Hepatocyte (in vitro differentiated cells): ENCODE results near the gene CYB561D2. TPM values are rescaled to one million over a fixed set of nuclear protein-coding genes. Genes with fewer than 3 reads are reported as not detected.

Experiments used
- DNase-seq: peaks from one replicate; pipeline ENCODE4 v3.0.0-alpha.2; 2016; ENCODE audit warnings: low spot score
- H2AFZ ChIP-seq: fragments of 200-600 bp; sonication (generic); 2 replicates; pipeline ENCODE4 v1.6.0; 2016; ENCODE audit warnings: antibody characterized with exemption, mild to moderate bottlenecking
- H3K27ac ChIP-seq: fragments of 200-600 bp; sonication (generic); 2 replicates; pipeline ENCODE4 v1.5.1; 2016; ENCODE audit warnings: mild to moderate bottlenecking
- H3K27me3 ChIP-seq: fragments of 200-600 bp; sonication (generic); 2 replicates; pipeline ENCODE4 v1.6.1; 2016
- H3K36me3 ChIP-seq: fragments of 200-600 bp; sonication (generic); replicated peaks from 2 replicates; pipeline ENCODE4 v1.5.1; 2016; ENCODE audit warnings: low read depth; ENCODE audit not compliant: insufficient read depth
- H3K4me1 ChIP-seq: fragments of 200-600 bp; sonication (generic); 2 replicates; pipeline ENCODE4 v1.5.1; 2016; ENCODE audit warnings: mild to moderate bottlenecking, moderate library complexity; ENCODE audit not compliant: insufficient read depth
- H3K4me2 ChIP-seq: fragments of 200-600 bp; sonication (generic); 2 replicates; pipeline ENCODE4 v1.6.0; 2016
- H3K4me3 ChIP-seq: fragments of 200-600 bp; sonication (generic); 2 replicates; pipeline ENCODE4 v1.5.1; 2016; ENCODE audit warnings: mild to moderate bottlenecking
- H3K79me2 ChIP-seq: fragments of 200-600 bp; sonication (generic); 2 replicates; pipeline ENCODE4 v1.6.0; 2017; ENCODE audit warnings: mild to moderate bottlenecking
- H3K9me2 ChIP-seq: fragments of 200-600 bp; sonication (generic); replicated peaks from 2 replicates; pipeline ENCODE4 v1.6.0; 2017; ENCODE audit warnings: mild to moderate bottlenecking; ENCODE audit not compliant: insufficient read depth
- H3K9me3 ChIP-seq: fragments of 200-600 bp; sonication (generic); 2 replicates; pipeline ENCODE4 v1.5.1; 2016; ENCODE audit warnings: low read depth, mild to moderate bottlenecking
- H4K20me1 ChIP-seq: fragments of 200-600 bp; sonication (generic); 2 replicates; pipeline ENCODE4 v1.6.0; 2016; ENCODE audit warnings: mild to moderate bottlenecking; ENCODE audit not compliant: insufficient read depth, poor library complexity, severe bottlenecking
- CTCF ChIP-seq: fragments of 200-600 bp; sonication (generic); IDR thresholded peaks from 2 replicates; pipeline ENCODE4 v1.5.1; 2016; ENCODE audit warnings: antibody characterized with exemption, mild to moderate bottlenecking; ENCODE audit not compliant: poor library complexity
- EZH2 ChIP-seq: fragments of 200-600 bp; sonication (generic); IDR thresholded peaks from 2 replicates; pipeline ENCODE4 v1.6.1; 2016; ENCODE audit warnings: antibody characterized with exemption, mild to moderate bottlenecking, borderline replicate concordance
- EZH2phosphoT487 ChIP-seq: fragments of 200-600 bp; sonication (generic); IDR thresholded peaks from one replicate; pipeline ENCODE4 v1.6.1; 2018; ENCODE audit warnings: antibody characterized with exemption, mild to moderate bottlenecking, low read depth, moderate library complexity; ENCODE audit not compliant: unreplicated experiment, severe bottlenecking
- WGBS: methylation state at CpG from one replicate; pipeline ENCODE4 v1.1.6; 2016; ENCODE audit warnings: low lambda C conversion rate; ENCODE audit errors: missing lambda C conversion rate; 5-methylcytosine and 5-hydroxymethylcytosine counted together
- polyA plus RNA-seq: library from polyadenylated mRNA; unstranded; fragments of >200 nt; fragmentation: Nextera tagmentation; extraction: Ambion mirVana; gene quantifications from 2 replicates; pipeline ENCODE4 v1.2.1, GENCODE V29; 2016
- total RNA-seq: library from RNA; depleted of rRNA; stranded (reverse); fragments of >200 nt; gene quantifications from 2 replicates; pipeline ENCODE4 v1.2.3, GENCODE V29; 2014

Gene CYB561D2
- total and polyA plus RNA-seq, 2 experiments from 2014 or later = 37.3 to 40.5 TPM

- no peaks in the 10 kb centered on the region for H3K27me3 ChIP-seq
Observed at GRCh38 chr3:50354186-50354764, 3.6 kb downstream of the CYB561D2 start.

GRCh38 chr3:50354850-50355249 is 4.2 kb downstream of the CYB561D2 start:
- 97% methylated on average over 7 of the region's 7 CpGs for WGBS
- peaks cover 57% of the 10 kb centered on the region for H3K79me2 ChIP-seq

More at GRCh38 chr3:50354186-50354764, 3.6 kb downstream of the CYB561D2 start:
- Histone ChIP-seq H3K4me2 (no peak overlapping the region), H3K27ac (no peak overlapping the region), H3K4me1 (peaks cover 44% of the 10 kb centered on the region), H3K79me2 (peaks cover 62% of the 10 kb centered on the region), H3K4me3 (no peak overlapping the region), H3K9me3 (no peaks in the 10 kb centered on the region), H3K9me2 (no peaks in the 10 kb centered on the region), H4K20me1 (peaks cover 38% of the 10 kb centered on the region), H3K36me3 (no peaks in the 10 kb centered on the region), H2AFZ (no peak overlapping the region)
- WGBS = 94% methylated on average over 5 of the region's 5 CpGs
- TF ChIP-seq EZH2phosphoT487 (no peak), CTCF (no peak), EZH2 (no peak)
- no peak for DNase-seq

GRCh38 chr3:50355829-50356552 is 5.3 kb downstream of the CYB561D2 start:
- H3K9me2 ChIP-seq = no peaks in the 10 kb centered on the region
- peak overlapping the region; percentile 99 for H3K4me2 ChIP-seq
- H3K4me1 ChIP-seq = peaks cover 34% of the 10 kb centered on the region
- no peak overlapping the region for H3K4me3 ChIP-seq
- H3K9me3 ChIP-seq = no peaks in the 10 kb centered on the region
- H3K27me3 ChIP-seq = no peaks in the 10 kb centered on the region
- no peak overlapping the region for H2AFZ ChIP-seq
- 82% methylated on average over 5 of the region's 5 CpGs for WGBS
- no peak for DNase-seq
- H3K27ac ChIP-seq = no peak overlapping the region
- H3K79me2 ChIP-seq = peaks cover 52% of the 10 kb centered on the region
- peak; percentile 3 for TF ChIP-seq CTCF
- TF ChIP-seq EZH2 = no peak
- no peak for TF ChIP-seq EZH2phosphoT487
- H3K36me3 ChIP-seq = no peaks in the 10 kb centered on the region
- H4K20me1 ChIP-seq = peaks cover 38% of the 10 kb centered on the region

More at GRCh38 chr3:50354850-50355249, 4.2 kb downstream of the CYB561D2 start:
- DNase-seq = no peak
- H3K36me3 ChIP-seq = no peaks in the 10 kb centered on the region
- H2AFZ ChIP-seq = no peak overlapping the region
- peaks cover 38% of the 10 kb centered on the region for H4K20me1 ChIP-seq
- TF ChIP-seq EZH2phosphoT487 (no peak), EZH2 (no peak), CTCF (no peak)
- H3K9me2 ChIP-seq = no peaks in the 10 kb centered on the region
- no peaks in the 10 kb centered on the region for H3K9me3 ChIP-seq
- H3K4me1 ChIP-seq = peaks cover 39% of the 10 kb centered on the region
- no peak overlapping the region for H3K4me3 ChIP-seq
- no peak overlapping the region for H3K4me2 ChIP-seq
- H3K27me3 ChIP-seq = no peaks in the 10 kb centered on the region
- no peak overlapping the region for H3K27ac ChIP-seq
